Putamen (tissue), 1 donor: ENCODE data around the gene TNFRSF8.
A peak's percentile ranks its signal among the peaks of the same experiment; 100 is the strongest.
"Not testable (repeated sequence)": the region's sequence is repeated elsewhere in the genome, so short reads cannot be mapped to it uniquely, and the experiment has no call there.

Experiments
- DNase-seq: peaks from one replicate; pipeline ENCODE4 v3.0.0-alpha.2; 2016; ENCODE audit warnings: low spot score

Gene TNFRSF8

GRCh38 chr1:12038356-12039163 is 24.5 kb upstream of the TNFRSF8 start:
- DNase-seq = peak; percentile 56

GRCh38 chr1:12039164-12039525 is 24.0 kb upstream of the TNFRSF8 start:
- DNase-seq = no peak

GRCh38 chr1:12039824-12040456 is 23.2 kb upstream of the TNFRSF8 start:
- DNase-seq = not testable (repeated sequence)

- DNase-seq = no peak
These were observed 22.5 kb upstream of the TNFRSF8 start for GRCh38 chr1:12040457-12041051.

- not testable (repeated sequence) for DNase-seq
These were observed 18.8 kb upstream of the TNFRSF8 start for GRCh38 chr1:12044187-12044877.

- DNase-seq = no peak
These were observed 16.4 kb upstream of the TNFRSF8 start for GRCh38 chr1:12046749-12047119.

GRCh38 chr1:12047120-12047876 is 15.8 kb upstream of the TNFRSF8 start:
- no peak for DNase-seq

- no peak for DNase-seq
These were observed 14.7 kb upstream of the TNFRSF8 start for GRCh38 chr1:12048372-12048771.

- DNase-seq = no peak
These were observed 13.5 kb upstream of the TNFRSF8 start for GRCh38 chr1:12049616-12050015.

- DNase-seq = no peak
These were observed 11.7 kb upstream of the TNFRSF8 start for GRCh38 chr1:12051361-12051760.

- no peak for DNase-seq
These were observed 11.0 kb upstream of the TNFRSF8 start for GRCh38 chr1:12052008-12052573.

- peak; percentile 23 for DNase-seq
These were observed 10.0 kb upstream of the TNFRSF8 start for GRCh38 chr1:12052997-12053686.

GRCh38 chr1:12053752-12054548 is 9.2 kb upstream of the TNFRSF8 start:
- DNase-seq = no peak

- no peak for DNase-seq
These were observed 7.8 kb upstream of the TNFRSF8 start for GRCh38 chr1:12055259-12055658.

- no peak for DNase-seq
These were observed 6.7 kb upstream of the TNFRSF8 start for GRCh38 chr1:12056331-12056841.

GRCh38 chr1:12057382-12057781 is 5.7 kb upstream of the TNFRSF8 start:
- no peak for DNase-seq

- no peak for DNase-seq
These were observed 5.0 kb upstream of the TNFRSF8 start for GRCh38 chr1:12057940-12058687.

- no peak for DNase-seq
These were observed 3.9 kb upstream of the TNFRSF8 start for GRCh38 chr1:12059226-12059625.
